NCI-H146 (cell line): Measurements from ENCODE around the gene ADAM12.

Experiments
- DNase-seq: peaks from one replicate; lab custom pipeline; 2025; lab: John Stamatoyannopoulos, UW

ADAM12 gene

DNA sequence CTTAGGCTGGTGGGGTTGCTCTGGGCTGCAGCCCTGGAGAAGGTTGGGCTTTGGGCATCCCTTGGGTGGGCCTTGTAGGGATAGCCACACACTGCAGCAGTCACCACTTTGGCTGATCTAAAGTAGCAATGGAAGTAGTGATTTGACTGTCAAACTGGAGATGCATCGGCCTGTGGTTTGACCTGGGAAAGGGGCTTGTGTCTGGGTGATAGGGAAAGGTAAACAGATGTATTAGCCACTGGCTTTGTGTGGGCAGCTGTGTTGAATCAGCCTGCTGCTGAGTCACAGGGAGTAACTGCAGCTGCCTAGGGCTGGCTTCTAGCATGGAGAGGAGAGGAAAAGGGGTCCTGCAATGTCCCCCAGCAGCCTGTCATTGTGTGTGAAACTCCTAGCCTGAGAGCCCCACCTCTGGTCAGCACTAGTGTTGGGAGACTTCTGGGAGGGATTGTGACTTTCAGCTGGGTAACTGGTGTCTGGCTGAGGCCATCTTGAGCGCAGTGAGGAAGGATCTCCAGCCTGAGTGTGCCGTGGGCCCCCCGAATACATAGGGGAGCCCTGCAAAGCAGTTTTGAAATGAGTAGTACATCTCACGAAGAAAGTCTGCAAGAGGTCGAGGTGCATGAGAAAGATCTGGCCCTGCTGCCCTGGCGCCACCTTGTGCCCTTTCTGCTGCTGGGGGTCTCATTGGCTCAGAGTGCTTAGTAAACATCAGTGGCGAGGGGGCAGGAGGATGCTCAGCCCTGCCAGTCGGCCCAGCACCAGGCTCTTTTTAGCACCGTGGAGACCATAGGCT, 374.6 kb downstream of the ADAM12 start:
- peak; percentile 88 for DNase-seq

DNA sequence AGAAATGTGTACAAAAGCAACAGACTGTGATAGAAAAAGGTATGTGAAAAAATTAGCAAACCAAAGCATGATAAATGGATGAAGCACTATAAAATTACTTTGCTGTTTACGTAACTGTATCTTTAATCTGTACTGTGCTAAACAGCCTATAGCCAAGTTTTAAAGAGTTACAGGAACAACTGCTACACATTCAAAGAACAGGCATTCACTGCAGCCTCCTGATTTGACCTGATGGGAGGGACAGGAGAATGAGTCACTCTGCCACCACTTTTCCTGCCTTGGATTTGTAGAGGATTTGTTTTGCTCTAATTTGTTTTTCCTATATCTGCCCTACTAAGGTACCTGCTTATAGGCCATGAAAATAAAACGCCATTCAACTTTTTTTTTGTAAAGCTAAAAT, 375.8 kb downstream of the ADAM12 start:
- no peak for DNase-seq

DNA sequence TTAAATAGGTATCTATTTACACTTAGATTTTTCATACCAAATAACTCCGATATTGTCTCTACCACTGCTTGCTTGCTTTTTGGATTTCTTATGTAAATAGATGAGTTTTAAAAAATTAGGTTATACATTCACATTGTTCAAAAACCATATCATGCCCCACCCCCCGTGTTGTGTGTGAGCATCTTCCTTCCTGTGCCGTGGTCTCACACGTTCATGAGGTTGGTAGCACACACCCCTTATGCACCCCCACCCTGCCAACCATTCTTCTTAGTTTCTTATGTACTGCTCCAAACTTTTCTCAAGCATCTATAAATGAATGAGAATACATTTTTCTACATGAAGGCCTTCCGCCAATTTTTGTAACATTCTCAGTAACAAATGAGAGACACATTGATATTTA, 376.3 kb downstream of the ADAM12 start:
- DNase-seq = no peak

DNA sequence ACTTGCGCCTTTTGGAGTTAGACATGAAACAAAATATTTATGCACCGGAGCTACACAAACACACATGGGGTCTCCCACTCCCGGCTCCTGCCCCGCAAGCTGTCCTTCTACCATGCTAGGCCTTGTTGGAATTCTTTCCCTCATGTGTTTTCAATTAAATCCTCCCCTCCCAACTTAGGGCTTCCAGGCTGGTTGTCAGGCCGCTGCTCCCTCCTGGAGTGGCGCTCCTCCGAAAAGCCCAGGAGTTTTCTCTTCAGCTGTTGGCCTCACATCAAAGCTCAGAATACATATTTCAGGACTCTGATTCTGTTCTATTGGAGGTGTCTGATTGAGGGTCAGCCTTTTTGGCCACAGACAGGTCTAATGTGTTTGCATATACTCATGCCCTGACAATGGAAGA, 378.6 kb downstream of the ADAM12 start:
- DNase-seq = no peak

DNA sequence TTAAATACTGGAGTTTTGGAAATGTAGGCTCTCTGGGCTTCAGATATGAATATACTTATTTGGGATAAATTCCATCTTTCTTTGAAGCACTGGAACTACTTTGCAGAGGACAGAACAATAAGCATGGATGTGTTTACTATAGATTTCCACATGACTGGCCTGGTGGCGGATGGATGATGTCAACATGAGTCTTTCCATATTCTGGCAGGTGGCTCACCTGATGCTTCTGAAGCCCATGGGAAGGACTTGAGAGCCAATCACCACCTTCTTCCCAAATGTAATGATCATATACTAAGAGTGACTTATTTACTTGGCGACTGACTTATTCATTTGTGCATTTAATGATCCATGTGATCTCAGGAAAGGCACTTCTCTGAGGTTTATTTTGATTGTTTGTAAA, 381.4 kb downstream of the ADAM12 start:
- peak; percentile 19 for DNase-seq

DNA sequence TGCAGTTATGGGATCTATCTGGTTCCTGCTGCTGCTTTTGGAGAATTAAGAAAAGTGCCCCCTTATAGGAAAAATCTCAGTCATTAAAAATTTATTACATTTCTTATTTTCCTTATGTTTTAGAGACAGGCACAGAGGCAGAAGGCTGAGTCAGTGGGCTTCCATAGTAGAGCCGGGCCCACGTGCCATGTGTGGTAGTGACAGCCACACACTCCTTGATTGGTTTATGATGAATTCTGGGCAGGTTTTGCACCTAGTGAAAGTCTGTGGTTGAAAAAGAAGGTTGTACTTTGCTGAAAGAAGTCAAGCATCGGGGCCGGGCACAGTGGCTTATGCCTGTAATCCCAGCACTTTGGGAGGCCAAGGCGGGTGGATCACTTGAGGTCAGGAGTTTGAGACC, 382.0 kb downstream of the ADAM12 start:
- DNase-seq = no peak

DNA sequence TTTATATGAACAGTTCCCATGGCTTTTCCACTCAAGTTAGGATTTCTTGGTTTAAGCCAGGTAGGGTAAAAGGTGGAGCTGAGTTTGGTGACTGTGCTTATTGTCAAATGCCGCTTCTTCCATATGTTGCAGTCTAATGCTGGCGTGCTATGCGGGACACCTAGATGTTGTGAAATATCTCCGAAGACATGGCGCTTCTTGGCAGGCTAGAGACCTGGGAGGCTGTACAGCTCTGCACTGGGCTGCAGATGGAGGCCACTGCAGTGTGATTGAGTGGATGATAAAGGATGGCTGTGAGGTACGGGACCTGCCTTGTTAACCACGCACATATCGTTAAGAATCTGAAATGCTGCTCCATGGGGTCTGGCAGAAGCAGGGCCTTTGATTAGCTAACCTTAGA, 383.5 kb downstream of the ADAM12 start:
- DNase-seq = no peak

DNA sequence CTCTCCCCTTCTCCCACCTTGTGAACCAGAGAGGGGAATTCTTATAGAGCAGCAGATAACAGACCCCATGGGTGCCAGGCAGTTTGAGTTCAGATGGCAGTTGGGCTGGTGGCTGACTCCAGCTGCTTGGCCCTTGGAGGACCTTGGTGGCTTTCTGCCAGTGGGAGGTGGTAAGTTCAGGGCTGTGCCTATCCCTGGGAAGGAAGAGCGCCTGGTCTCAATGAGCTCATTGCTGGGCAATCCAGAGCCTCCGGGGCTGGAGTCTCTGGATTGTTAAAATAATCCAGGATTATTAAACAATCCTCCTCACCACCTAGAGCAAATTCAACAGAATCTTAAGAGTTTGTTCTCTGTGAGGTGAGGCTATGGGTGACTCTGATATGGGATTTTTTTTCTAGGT, 386.7 kb downstream of the ADAM12 start:
- no peak for DNase-seq

DNA sequence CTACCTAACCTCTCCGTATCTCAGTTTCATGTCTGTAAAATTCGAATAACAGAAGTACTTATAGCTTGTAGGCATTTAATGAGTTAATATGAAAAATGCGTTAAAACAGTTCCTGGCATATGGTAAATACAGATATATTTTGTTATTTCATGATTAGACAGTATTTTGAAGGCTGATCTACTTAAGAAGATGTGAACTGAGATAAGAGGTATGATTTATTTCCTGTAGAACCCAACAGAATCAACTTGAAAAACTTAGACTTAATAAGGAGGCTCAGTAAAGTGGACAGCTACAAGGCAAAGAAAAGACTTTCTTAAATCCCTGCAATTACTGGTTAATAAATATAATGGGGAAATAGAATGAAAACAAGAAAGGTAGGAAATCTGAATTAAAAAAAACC, 388.6 kb downstream of the ADAM12 start:
- DNase-seq = no peak

DNA sequence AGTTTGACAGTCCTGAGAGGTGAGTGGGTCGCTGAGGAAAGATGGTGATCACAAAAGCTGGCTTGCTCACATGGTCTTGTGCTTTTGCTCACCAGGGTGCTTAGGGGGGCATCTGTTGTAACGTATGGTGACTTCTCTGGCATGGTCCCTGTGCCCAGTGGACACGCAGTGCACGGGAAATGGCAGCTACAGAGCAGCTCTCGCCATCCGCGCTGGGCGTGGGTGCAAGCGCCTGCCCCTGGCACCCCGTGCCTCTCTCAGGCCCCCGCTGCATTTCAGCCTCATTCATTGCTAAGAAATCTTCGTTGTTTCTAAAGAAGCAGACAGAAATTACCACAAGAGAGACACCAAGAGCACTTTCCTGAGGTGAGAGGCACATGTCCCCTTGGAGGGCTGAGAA, 390.7 kb downstream of the ADAM12 start:
- DNase-seq = no peak

DNA sequence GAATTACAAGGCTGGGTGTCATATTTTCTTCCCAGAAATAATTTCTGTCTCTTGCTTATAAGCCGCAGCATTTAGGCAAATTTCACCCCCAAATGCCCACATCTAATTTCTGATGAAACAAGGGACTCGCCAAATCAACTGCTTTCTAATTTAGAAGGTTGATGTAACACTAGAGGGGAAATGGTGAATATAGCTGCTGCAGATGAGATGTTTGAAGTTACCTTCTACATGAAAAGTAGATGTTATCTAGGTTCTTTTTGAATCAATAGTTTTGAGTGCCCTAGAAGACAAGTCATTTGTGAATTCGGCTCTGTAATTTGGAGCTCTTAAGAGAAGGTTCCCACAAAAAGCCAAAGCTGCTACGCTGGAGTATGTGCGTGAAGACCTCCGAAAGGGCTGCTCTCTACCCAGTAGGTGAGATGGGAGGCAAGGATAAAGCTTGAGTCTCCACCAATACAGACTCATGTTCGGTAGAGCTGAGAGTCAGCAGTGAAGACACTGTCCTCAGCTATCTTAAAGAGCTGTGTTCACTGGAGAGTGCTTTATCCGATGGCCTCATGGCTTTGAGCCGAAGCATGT, 392.5 kb downstream of the ADAM12 start:
- DNase-seq = no peak

DNA sequence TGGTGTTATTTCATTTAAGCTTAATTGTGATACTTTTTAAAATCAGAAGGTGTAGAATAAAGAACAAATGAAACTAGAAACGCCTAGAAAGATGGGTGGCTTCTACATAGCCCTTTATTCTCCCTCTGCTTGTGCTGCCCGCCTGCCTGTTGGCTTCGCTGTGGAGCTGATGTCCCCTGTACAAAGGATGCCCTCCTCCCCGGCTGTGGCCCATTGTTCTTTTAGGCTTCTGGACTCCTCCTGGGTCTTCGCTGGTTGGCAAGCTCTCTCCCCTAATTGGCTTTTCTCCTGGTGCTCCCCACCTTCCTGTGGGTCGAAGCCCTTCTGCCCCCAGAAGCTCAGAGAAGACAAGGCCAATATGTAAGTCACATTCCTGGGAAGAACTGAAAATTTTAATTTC, 393.7 kb downstream of the ADAM12 start:
- DNase-seq = no peak

DNA sequence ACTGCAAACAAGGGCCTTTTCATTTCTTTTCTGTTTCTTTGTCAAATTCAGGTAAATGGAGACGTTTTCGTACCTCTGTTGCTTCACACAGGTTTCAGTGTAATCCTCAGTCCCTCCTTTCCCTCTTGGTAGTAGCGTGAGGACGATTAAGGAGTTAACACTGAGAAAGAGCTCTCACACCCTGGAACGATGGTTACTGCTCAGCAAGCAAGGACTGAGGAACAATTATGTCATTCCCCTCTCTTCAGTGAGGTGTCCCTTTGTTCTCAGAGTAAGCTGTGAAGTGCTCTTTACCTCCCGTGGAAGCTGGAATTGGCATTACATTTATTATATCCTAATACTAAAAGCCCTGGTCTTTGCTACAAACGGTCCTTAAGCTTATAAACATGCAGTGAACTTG, 396.0 kb downstream of the ADAM12 start:
- DNase-seq = peak; percentile 25

DNA sequence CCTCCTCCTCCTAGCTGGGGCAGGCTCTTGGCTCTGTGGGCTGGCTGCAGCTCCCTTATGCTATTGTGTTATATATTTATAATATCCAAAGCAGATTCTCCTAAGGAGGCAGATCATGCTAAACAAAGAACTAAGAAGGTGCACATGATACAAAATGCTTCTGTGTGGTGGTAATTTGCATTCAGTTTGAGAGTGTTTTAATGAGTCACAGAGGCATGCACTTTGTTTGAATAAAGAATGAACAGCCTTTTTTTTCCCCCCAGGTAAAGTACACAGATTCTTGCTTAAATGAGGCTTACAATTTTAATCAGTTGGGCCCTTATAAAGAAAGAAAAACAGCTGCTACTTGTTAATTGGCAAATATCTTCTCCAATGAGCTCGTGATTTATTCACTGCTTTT, 396.9 kb downstream of the ADAM12 start:
- DNase-seq = no peak

DNA sequence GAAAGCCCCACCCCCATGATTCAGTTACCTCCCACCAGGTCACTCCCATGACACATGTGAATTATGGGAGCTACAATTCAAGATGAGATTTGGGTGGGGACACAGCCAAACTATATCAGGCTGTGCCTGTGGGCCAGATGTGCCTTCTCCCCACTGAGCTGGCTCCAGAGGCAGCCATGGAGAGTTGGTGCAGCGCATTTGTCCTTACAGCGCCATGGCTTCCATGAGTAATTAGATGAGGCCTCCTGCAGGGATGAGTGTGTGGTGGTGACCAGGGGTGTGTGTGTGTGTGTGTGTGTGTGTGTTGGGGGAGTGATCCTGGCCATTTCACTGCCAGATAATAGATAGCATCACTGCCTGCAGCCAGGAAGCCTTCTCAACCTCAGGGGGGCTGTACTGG, 397.3 kb downstream of the ADAM12 start:
- peak; percentile 50 for DNase-seq

DNA sequence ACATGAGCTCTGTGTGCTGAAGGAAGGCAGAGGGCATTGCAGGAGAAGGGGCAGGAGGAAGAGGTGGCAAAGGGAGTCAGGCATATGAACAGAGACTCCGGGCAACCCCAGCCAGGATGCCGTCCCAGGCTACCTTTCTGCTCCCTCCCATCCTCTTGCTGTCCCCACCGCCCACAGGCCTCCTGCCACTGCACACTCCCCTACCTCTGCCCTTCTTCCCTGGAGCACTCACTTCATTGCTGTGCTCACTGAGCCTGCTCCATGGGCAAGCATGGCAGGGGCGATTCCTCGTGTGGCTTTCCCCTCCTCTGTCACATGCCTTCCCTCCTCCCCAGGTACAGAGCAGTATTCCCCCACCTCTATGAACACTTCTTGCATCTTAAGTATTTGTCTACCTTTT, 398.5 kb downstream of the ADAM12 start:
- no peak for DNase-seq

DNA sequence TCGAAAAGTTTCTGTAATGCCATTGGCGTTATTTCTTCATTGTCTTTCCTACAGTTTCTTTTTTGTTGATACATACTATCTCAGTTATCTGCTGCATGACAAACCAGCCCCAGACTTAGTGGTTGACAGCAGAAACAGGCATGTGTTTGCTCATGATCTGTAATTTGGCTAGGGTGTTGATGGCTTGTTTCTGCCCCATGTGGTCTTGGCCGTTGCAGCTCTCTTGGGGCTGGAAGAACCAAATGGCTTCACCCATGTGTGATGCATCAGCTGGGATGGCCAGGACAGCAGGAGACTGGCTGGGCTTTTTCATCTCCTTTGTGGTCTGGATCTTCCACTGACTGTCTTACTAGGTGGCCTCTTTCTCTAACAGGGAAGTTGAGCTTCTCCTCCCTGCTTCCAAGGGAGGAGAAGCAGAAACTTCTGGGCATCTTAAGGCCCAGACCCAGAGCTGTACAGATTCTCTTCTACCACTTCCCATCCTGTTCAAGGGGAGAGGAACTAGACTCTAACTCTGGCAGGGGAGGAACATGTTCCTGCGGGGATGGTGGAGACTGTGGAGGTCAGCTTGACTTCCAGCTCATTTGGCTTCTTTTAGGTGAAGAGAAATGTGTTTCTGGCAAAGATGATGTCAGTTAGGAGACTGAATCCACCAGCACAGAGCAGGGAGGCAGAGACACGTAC, 402.6 kb downstream of the ADAM12 start:
- DNase-seq = no peak

DNA sequence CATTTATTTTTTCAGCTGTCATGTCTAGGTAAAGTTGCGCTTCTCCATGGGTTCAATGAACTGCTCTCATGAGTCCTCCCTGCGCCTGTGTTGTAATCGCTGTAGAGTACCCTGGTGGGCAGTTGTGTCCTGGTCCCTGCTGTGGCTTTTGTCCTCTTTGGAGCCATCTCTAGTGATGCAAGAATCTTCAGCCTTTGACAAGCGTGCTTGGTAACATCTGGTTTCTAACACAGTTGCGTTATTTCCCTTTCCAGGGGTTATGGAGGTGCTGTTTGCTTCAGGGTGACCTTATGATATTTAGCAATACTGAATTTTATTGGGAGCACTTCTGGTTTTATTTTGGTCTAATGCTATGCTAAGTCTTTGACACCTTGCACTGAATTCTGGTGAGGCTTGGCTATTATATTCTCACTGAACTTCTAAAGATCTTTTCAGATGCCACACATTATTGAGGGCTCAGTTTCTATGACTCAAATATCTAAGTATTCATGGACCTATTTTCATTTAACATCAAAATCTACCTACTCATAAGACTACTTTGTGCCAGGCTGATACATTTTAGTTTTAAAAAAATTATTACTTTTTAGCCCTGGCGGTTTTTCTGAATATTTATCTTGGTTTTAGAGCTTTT, 403.3 kb downstream of the ADAM12 start:
- no peak for DNase-seq

DNA sequence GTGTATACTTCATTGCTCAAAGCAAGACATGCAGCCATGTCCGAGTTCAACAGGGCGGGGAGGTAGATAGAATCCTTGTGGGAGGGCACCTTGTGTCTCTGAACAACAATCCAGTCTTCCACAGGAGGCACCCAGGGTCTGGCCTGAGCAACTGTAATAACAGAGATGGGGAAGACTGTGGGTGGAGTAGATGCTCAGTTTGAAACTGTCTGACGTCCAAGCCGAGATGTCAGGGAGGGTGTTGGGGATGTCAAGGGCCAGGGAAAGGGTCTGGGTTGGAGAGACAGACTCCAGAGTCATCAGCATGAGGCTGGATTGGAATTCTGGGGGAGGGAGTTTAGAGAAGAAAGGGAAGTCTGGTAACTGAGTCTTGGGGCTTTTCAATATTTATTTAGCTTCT, 403.9 kb downstream of the ADAM12 start:
- DNase-seq = no peak

DNA sequence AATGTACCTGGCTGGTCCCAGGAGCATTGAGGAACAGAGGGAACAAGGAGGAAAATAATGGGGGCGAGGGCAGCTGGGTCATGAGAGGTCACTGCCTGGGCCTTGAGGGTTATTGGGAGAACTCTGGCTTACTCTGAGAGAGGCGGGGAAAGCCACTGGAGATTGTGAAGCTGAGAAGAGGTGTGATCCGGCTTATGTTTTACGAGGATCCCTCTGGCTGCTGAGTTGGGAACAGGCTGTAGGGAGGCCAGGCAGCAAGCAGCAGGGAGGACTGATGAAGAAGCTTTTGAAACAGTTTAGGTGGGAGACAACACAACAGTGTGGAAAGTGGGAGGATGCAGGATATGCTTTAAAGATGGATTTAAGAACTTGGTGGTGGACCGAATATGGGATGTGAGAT, 404.6 kb downstream of the ADAM12 start:
- no peak for DNase-seq

DNA sequence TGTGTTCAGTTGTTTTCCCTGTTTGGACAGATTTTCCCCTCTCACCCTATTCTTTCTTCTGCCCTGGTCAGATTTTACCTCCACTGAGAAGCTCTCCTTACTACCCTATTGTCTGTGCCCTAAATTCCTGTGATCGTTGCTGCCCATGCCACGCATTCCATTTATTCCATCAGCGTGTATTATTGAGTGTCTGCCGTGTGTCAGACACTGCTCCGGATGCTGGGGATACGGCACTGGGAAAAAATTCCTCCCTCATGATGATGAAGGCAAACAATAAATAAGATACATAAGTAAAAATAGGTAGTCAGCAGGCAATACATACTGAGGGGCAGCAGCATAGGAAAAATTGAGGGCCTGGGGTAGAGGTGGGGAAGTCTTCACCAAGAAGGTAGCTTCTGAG, 405.1 kb downstream of the ADAM12 start:
- no peak for DNase-seq

DNA sequence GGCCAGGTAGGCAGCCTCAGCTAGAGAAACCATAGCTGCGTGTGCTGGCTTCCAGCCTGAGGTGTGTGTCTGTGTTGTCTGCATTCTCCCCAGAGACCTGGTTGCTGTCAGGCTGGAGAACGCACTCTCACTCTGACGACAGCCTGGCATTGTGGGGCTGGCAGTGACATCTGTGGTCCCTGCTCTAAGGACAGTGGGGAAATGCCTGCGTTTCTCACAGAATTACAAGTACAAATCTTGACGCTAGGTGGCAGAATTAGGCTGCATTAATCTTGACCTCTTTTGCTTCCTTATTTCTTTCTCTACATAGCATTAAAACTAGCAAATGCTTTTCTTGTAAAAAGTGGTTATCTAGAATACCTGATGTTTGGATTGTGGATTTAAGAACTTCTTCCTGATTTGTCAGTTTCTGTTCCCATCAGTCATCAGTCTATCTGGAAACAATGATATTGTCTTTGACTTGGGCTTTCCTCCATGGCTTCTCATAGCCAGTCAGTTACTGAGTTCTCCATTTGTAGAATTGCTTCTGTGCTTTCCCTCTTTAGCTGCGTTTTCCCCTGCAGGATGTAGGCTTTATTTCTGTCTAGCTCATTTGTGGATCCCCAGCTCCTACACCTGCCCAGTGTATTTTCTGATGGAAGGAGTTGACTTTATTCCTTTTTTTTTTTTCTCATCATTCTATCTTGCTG, 405.9 kb downstream of the ADAM12 start:
- DNase-seq = peak; percentile 70
